Prostate gland (tissue), 2 donors: ENCODE data around the gene KIF26B. TPM values are rescaled to one million over a fixed set of nuclear protein-coding genes. Genes with fewer than 3 reads are reported as not detected.
"Not testable (repeated sequence)": the region's sequence is repeated elsewhere in the genome, so short reads cannot be mapped to it uniquely, and the experiment has no call there.

ENCODE experiments used
- DNase-seq: peaks from one replicate; pipeline ENCODE4 v3.0.0-alpha.2; 2019; ENCODE audit warnings: low spot score
- H3K27ac ChIP-seq, 2 donors: fragments of 200-600 bp; sonication (generic); 2 replicates each; pipeline ENCODE4 v1.5.1; 2017 to 2019
- H3K27me3 ChIP-seq: fragments of 200-600 bp; sonication (generic); replicated peaks from 2 replicates; pipeline ENCODE4 v1.5.1; 2019; ENCODE audit not compliant: insufficient read depth
- H3K36me3 ChIP-seq, 2 donors: fragments of 200-600 bp; sonication (generic); 1 replicate in 1 of 2; 2 replicates in 1 of 2; pipeline versions ENCODE4 v1.5.1 to v1.8.1; 2017 to 2019
- H3K4me1 ChIP-seq: fragments of 200-600 bp; sonication (generic); replicated peaks from 2 replicates; pipeline ENCODE4 v1.5.1; 2019
- H3K4me3 ChIP-seq, 2 donors: fragments of 200-600 bp; sonication (generic); 2 replicates each; pipeline ENCODE4 v1.5.1; 2017 to 2019
- H3K9me3 ChIP-seq: fragments of 200-600 bp; sonication (generic); 2 replicates; pipeline ENCODE4 v1.5.1; 2017
- CTCF ChIP-seq, 4 experiments: fragments of 200-600 bp in 2 of 4; fragments of 450-650 bp in 2 of 4; sonication (generic) in 2 of 4; IDR thresholded peaks; 1 replicate in 3 of 4; 2 replicates in 1 of 4; pipeline ENCODE4 v1.5.1; 2016 to 2019; ENCODE audit warnings: antibody characterized with exemption in 4 of 4, mild to moderate bottlenecking in 2 of 4, moderate library complexity in 2 of 4
- POLR2A ChIP-seq: fragments of 450-650 bp; IDR thresholded peaks from one replicate; pipeline ENCODE4 v1.6.1; 2016; ENCODE audit warnings: antibody characterized with exemption, mild to moderate bottlenecking
- POLR2AphosphoS5 ChIP-seq: sonication (generic); formaldehyde crosslinking; IDR thresholded peaks from one replicate; pipeline ENCODE4 v1.6.1; 2017; ENCODE audit warnings: antibody characterized with exemption
- WGBS: methylation state at CpG from one replicate; pipeline ENCODE4 v1.1.5; 2018; 5-methylcytosine and 5-hydroxymethylcytosine counted together
- intact Hi-C: fragments of 100-400 bp; cut with DNase I; formaldehyde crosslinking; loops from one replicate; pipeline ENCODE4 v1.14.2; 2022
- total RNA-seq, 2 donors: library from RNA; depleted of rRNA; stranded (reverse); fragments of >200 nt; gene quantifications; one replicate each; pipeline ENCODE4 v1.1.0, GENCODE V29; 2016

The KIF26B gene
- total RNA-seq, 2 donors from 2014 or later, result 3.3 to 3.8 TPM

- intact Hi-C loops, result no loop called here
- Histone ChIP-seq H3K9me3 (no peaks in the 10 kb centered on the region), H3K4me1 (no peaks in the 10 kb centered on the region), H3K27ac (no peak overlapping the region), H3K4me3 (no peak overlapping the region), H3K36me3 (no peaks in the 10 kb centered on the region), H3K27me3 (no peaks in the 10 kb centered on the region)
- TF ChIP-seq CTCF (IDR thresholded peaks at IDR 0.05), result no peak
- no peak for TF ChIP-seq POLR2AphosphoS5
- no peak for TF ChIP-seq POLR2A
- WGBS, result 93% methylated on average over 4 of the region's 4 CpGs
- DNase-seq, result no peak
These were observed 564.2 kb downstream of the KIF26B start for GRCh38 chr1:245718951-245719350.

- no peak for TF ChIP-seq POLR2AphosphoS5
- no peak for TF ChIP-seq CTCF (IDR thresholded peaks at IDR 0.05)
- TF ChIP-seq POLR2A, result no peak
- no peaks in the 10 kb centered on the region for H3K36me3 ChIP-seq
- no peaks in the 10 kb centered on the region for H3K9me3 ChIP-seq
- H3K4me1 ChIP-seq, result no peaks in the 10 kb centered on the region
- DNase-seq, result no peak
- no peaks in the 10 kb centered on the region for H3K27me3 ChIP-seq
- intact Hi-C loops, result no loop called here
- H3K4me3 ChIP-seq, result no peak overlapping the region
- H3K27ac ChIP-seq, result no peak overlapping the region
- 98% methylated on average over 4 of the region's 4 CpGs for WGBS
These were observed 566.7 kb downstream of the KIF26B start for GRCh38 chr1:245721488-245721887.

- H3K27ac ChIP-seq, H3K27me3 ChIP-seq, H3K4me1 ChIP-seq, intact Hi-C loops, H3K4me3 ChIP-seq, DNase-seq, H3K36me3 ChIP-seq, H3K9me3 ChIP-seq: not testable (repeated sequence)
- 93% methylated on average over 3 of the region's 3 CpGs for WGBS
These were observed 573.2 kb downstream of the KIF26B start for GRCh38 chr1:245728035-245728434.

- TF ChIP-seq POLR2A, result no peak
- TF ChIP-seq POLR2AphosphoS5, result no peak
- no peak for TF ChIP-seq CTCF (IDR thresholded peaks at IDR 0.05)
- DNase-seq, result no peak
- H3K27ac ChIP-seq, result no peak overlapping the region
- H3K4me3 ChIP-seq, result no peak overlapping the region
- 89% methylated on average over 2 of the region's 2 CpGs for WGBS
- H3K4me1 ChIP-seq, result no peaks in the 10 kb centered on the region
- H3K9me3 ChIP-seq, result no peaks in the 10 kb centered on the region
- H3K27me3 ChIP-seq, result no peaks in the 10 kb centered on the region
- no peaks in the 10 kb centered on the region for H3K36me3 ChIP-seq
- intact Hi-C loops, result no loop called here
These were observed 576.0 kb downstream of the KIF26B start for GRCh38 chr1:245730801-245731200.

GRCh38 chr1:245740336-245740735, 585.6 kb downstream of the KIF26B start:
- H3K9me3 ChIP-seq, DNase-seq, H3K27ac ChIP-seq, intact Hi-C loops, H3K27me3 ChIP-seq, H3K36me3 ChIP-seq, H3K4me1 ChIP-seq, H3K4me3 ChIP-seq: not testable (repeated sequence)
- 96% methylated on average over 1 of the region's 1 CpG for WGBS

GRCh38 chr1:245742896-245743295, 588.1 kb downstream of the KIF26B start:
- no peak overlapping the region for H3K4me3 ChIP-seq
- intact Hi-C loops, result no loop called here
- no peak for DNase-seq
- TF ChIP-seq POLR2A (no peak), CTCF (IDR thresholded peaks at IDR 0.05) (no peak), POLR2AphosphoS5 (no peak)
- H3K27ac ChIP-seq, result no peak overlapping the region
- no peaks in the 10 kb centered on the region for H3K27me3 ChIP-seq
- H3K9me3 ChIP-seq, result no peaks in the 10 kb centered on the region
- no peaks in the 10 kb centered on the region for H3K36me3 ChIP-seq
- H3K4me1 ChIP-seq, result no peaks in the 10 kb centered on the region
- WGBS, result 30% methylated on average over 9 of the region's 9 CpGs
